ENCODE measurements around the gene MAP7D1.

DNA sequence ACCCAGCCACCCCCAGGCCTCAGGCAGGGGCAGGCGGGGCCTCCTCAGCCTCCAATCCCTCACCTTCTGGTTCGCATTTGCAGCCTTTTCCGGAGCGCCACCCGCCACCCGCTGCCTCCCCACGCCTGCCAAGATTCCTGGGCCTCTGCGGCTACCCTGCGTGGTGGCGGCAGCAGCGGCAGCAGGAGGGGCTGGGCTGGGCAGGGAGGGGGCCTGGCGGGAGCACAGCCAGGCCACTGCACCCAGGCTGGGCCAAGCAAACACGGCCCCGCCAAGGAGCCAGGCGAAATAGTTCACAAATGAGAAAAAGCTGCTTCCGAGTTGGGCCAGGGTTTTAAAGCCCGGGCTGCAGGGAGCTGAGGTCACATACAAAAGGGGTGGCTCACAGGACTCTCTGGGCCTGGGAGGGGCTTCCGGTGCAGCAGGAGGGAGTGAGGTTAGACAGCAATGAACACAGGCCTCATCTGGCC is 40.7 kb upstream of the MAP7D1 start:
- TF ChIP-seq, protein P1, sequence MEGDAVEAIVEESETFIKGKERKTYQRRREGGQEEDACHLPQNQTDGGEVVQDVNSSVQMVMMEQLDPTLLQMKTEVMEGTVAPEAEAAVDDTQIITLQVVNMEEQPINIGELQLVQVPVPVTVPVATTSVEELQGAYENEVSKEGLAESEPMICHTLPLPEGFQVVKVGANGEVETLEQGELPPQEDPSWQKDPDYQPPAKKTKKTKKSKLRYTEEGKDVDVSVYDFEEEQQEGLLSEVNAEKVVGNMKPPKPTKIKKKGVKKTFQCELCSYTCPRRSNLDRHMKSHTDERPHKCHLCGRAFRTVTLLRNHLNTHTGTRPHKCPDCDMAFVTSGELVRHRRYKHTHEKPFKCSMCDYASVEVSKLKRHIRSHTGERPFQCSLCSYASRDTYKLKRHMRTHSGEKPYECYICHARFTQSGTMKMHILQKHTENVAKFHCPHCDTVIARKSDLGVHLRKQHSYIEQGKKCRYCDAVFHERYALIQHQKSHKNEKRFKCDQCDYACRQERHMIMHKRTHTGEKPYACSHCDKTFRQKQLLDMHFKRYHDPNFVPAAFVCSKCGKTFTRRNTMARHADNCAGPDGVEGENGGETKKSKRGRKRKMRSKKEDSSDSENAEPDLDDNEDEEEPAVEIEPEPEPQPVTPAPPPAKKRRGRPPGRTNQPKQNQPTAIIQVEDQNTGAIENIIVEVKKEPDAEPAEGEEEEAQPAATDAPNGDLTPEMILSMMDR (IDR thresholded peaks at IDR 0.05), result no peak
- TF ChIP-seq POLR2A (IDR thresholded peaks at IDR 0.05) (no peak), POLR2AphosphoS5 (IDR thresholded peaks at IDR 0.05) (no peak), EP300 (IDR thresholded peaks at IDR 0.05) (no peak)

All from stomach (tissue), 4 donors.